Myometrial cell (primary cell): ENCODE results near the gene PSMD12. TPM values are rescaled to one million over a fixed set of nuclear protein-coding genes. Genes with fewer than 3 reads are reported as not detected.

Source experiments
- total RNA-seq: library from RNA; depleted of rRNA; stranded (reverse); fragments of >200 nt; gene quantifications from 2 replicates; pipeline ENCODE4 v1.2.3, GENCODE V29; 2015

The PSMD12 gene
- 19.3 and 21.8 TPM in 2 replicates for total RNA-seq

DNA sequence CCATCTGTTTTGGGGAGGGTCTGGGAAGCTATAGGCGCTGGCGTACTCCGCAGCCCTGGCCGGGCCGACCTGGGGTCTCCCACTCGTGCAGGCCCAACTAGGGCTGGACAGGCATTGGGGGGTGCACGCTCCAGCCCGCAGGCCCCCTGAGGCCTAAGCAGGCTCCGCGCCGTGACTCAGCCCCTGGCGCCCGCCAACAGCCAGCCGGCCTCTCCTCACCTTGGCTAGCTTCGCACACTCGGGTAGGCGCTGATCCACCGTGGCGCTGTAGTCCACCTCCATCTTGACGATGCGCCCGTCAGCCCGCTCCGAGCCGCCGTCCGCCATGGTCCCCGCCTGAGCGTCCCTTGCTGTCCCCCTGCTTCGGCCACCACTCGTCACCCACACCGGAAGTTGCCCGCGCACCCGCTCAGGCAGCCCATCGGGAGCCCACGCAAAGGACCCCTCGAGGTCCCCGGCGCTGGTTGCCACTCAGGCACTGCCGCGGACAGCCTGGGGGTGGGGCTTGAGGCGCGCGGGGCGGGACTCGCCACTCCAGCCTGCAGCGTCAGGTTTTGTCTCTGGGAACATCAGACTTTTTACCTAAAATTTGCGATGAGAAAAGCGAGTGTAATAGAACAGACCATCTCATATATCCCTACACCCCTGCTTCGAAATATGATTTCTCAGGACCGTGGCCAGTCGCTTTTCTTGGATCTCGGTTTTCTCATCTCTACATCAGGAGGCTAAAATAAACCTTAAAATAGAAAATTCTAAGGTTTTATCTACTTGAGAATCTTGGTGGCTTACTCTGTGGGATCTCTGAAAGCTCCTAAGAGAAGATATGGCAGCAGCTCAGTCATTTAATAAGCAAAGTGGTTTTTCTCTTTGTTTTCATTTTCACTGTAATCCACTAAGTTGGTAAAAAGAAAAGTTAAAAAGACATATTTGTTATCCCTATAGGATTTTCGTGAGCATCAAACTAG is at the start of gene PSMD12:
Gene PSMD12 (minus strand): TSS at position 385 of the 965 bp plus-strand sequence. CDS start 58 bp downstream, at position 327.

GRCh38 chr17:67376737-67377487 is 10.5 kb upstream of the PSMD12 start, which contains the start of gene PITPNC1:
TSS of gene PITPNC1 (plus strand) at chr17:67377281.

Other genes with a start within 250 kb of the PSMD12 start
- gene HELZ, start 121.4 kb downstream of the PSMD12 start, total RNA-seq = 12.1 and 14.5 TPM in 2 replicates
- 3.0 and 6.1 TPM in 2 replicates for gene PITPNC1, start 10.7 kb upstream of the PSMD12 start, total RNA-seq